Measurements from ENCODE around the gene SLC17A7.

SLC17A7 gene

DNA sequence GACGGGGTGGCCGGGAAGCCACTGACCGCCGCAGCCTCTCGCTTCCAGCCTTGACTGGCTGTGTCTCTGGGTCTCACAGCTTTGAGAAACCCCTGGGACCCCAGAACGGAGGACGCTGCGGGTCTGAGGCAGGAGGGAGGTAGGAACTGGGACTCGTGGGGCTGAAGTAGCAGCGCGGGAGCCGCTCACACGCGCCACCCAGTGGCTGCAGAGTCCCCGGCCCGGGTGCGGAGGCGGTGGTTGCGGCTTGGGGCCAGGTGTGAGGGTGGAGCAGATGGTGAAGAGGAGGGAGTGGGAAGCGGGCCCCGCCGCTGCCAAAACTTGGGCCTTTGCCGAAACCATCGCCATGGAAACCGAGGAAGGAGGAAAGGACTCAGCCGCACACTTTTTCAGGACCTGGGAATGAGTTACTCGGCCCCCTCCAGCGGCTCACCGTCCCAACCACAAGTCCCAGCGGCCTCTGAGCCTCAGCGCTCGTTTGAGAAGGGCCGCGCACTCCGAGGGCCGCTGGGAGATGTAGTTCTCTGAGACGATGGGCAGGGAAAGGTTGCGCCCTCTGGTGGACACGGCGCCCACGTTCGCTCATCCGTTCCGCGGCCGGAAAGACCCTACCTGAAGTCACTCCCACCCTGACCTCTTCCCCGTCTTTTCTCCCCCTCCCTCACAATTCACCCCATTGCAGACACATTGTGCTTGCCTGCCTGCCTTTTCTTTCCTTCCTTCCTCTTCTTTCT lies 2.2 kb upstream of the SLC17A7 start (continued):
- TF ChIP-seq, protein P1, sequence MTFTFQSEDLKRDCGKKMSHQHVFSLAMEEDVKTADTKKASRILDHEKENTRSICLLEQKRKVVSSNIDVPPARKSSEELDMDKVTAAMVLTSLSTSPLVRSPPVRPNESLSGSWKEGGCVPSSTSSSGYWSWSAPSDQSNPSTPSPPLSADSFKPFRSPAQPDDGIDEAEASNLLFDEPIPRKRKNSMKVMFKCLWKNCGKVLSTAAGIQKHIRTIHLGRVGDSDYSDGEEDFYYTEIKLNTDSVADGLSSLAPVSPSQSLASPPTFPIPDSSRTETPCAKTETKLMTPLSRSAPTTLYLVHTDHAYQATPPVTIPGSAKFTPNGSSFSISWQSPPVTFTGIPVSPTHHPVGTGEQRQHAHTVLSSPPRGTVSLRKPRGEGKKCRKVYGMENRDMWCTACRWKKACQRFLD (tag by site-specific recombination; IDR thresholded peaks at IDR 0.05): no peak
- TF ChIP-seq ZNF48 (tag by site-specific recombination; IDR thresholded peaks at IDR 0.05): no peak
- TF ChIP-seq, protein P2, sequence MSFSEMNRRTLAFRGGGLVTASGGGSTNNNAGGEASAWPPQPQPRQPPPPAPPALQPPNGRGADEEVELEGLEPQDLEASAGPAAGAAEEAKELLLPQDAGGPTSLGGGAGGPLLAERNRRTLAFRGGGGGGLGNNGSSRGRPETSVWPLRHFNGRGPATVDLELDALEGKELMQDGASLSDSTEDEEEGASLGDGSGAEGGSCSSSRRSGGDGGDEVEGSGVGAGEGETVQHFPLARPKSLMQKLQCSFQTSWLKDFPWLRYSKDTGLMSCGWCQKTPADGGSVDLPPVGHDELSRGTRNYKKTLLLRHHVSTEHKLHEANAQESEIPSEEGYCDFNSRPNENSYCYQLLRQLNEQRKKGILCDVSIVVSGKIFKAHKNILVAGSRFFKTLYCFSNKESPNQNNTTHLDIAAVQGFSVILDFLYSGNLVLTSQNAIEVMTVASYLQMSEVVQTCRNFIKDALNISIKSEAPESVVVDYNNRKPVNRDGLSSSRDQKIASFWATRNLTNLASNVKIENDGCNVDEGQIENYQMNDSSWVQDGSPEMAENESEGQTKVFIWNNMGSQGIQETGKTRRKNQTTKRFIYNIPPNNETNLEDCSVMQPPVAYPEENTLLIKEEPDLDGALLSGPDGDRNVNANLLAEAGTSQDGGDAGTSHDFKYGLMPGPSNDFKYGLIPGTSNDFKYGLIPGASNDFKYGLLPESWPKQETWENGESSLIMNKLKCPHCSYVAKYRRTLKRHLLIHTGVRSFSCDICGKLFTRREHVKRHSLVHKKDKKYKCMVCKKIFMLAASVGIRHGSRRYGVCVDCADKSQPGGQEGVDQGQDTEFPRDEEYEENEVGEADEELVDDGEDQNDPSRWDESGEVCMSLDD (tag by site-specific recombination; IDR thresholded peaks at IDR 0.05): peak; percentile 83
- TF ChIP-seq, protein P3, sequence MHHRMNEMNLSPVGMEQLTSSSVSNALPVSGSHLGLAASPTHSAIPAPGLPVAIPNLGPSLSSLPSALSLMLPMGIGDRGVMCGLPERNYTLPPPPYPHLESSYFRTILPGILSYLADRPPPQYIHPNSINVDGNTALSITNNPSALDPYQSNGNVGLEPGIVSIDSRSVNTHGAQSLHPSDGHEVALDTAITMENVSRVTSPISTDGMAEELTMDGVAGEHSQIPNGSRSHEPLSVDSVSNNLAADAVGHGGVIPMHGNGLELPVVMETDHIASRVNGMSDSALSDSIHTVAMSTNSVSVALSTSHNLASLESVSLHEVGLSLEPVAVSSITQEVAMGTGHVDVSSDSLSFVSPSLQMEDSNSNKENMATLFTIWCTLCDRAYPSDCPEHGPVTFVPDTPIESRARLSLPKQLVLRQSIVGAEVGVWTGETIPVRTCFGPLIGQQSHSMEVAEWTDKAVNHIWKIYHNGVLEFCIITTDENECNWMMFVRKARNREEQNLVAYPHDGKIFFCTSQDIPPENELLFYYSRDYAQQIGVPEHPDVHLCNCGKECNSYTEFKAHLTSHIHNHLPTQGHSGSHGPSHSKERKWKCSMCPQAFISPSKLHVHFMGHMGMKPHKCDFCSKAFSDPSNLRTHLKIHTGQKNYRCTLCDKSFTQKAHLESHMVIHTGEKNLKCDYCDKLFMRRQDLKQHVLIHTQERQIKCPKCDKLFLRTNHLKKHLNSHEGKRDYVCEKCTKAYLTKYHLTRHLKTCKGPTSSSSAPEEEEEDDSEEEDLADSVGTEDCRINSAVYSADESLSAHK (tag by site-specific recombination; IDR thresholded peaks at IDR 0.05): 0 out of 2 replicates have a peak, but pooled peaks have one; percentile 39
- 0 out of 2 replicates have a peak, but pooled peaks have one; percentile 37 for TF ChIP-seq ZBTB1 (tag by site-specific recombination; IDR thresholded peaks at IDR 0.05)
- peak; percentile 70 for TF ChIP-seq ZNF341 (tag by site-specific recombination; IDR thresholded peaks at IDR 0.05; ENCODE audit: low read depth)
- no peak for TF ChIP-seq YY1 (tag by site-specific recombination; IDR thresholded peaks at IDR 0.05)
- no peak; the same call in 1 of the 2 replicates for TF ChIP-seq GLI4 (tag by site-specific recombination; IDR thresholded peaks at IDR 0.05)
- TF ChIP-seq, protein P4, sequence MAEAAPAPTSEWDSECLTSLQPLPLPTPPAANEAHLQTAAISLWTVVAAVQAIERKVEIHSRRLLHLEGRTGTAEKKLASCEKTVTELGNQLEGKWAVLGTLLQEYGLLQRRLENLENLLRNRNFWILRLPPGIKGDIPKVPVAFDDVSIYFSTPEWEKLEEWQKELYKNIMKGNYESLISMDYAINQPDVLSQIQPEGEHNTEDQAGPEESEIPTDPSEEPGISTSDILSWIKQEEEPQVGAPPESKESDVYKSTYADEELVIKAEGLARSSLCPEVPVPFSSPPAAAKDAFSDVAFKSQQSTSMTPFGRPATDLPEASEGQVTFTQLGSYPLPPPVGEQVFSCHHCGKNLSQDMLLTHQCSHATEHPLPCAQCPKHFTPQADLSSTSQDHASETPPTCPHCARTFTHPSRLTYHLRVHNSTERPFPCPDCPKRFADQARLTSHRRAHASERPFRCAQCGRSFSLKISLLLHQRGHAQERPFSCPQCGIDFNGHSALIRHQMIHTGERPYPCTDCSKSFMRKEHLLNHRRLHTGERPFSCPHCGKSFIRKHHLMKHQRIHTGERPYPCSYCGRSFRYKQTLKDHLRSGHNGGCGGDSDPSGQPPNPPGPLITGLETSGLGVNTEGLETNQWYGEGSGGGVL (tag by site-specific recombination; IDR thresholded peaks at IDR 0.05): peak; percentile 76
- no peak; the same call in 1 of the 2 replicates for TF ChIP-seq ZNF561 (tag by site-specific recombination; IDR thresholded peaks at IDR 0.05; ENCODE audit: borderline replicate concordance)
- no peak for TF ChIP-seq SALL2 (tag by site-specific recombination; IDR thresholded peaks at IDR 0.05; ENCODE audit: borderline replicate concordance)
- TF ChIP-seq, protein P5, sequence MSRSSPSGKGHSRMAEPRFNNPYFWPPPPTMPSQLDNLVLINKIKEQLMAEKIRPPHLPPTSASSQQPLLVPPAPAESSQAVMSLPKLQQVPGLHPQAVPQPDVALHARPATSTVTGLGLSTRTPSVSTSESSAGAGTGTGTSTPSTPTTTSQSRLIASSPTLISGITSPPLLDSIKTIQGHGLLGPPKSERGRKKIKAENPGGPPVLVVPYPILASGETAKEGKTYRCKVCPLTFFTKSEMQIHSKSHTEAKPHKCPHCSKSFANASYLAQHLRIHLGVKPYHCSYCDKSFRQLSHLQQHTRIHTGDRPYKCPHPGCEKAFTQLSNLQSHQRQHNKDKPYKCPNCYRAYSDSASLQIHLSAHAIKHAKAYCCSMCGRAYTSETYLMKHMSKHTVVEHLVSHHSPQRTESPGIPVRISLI (tag by site-specific recombination; IDR thresholded peaks at IDR 0.05): peak; percentile 77; the same call in 1 of the 2 replicates
- TF ChIP-seq ZNF202 (tag by site-specific recombination; IDR thresholded peaks at IDR 0.05; ENCODE audit: borderline replicate concordance): no peak
- TF ChIP-seq SCRT1 (tag by site-specific recombination; IDR thresholded peaks at IDR 0.05; ENCODE audit: borderline replicate concordance): no peak
- TF ChIP-seq ZNF654 (tag by site-specific recombination; IDR thresholded peaks at IDR 0.05; ENCODE audit: low read depth): peak; percentile 38
- TF ChIP-seq GLIS2 (tag by site-specific recombination; IDR thresholded peaks at IDR 0.05): peak; percentile 89
- TF ChIP-seq, protein P6, sequence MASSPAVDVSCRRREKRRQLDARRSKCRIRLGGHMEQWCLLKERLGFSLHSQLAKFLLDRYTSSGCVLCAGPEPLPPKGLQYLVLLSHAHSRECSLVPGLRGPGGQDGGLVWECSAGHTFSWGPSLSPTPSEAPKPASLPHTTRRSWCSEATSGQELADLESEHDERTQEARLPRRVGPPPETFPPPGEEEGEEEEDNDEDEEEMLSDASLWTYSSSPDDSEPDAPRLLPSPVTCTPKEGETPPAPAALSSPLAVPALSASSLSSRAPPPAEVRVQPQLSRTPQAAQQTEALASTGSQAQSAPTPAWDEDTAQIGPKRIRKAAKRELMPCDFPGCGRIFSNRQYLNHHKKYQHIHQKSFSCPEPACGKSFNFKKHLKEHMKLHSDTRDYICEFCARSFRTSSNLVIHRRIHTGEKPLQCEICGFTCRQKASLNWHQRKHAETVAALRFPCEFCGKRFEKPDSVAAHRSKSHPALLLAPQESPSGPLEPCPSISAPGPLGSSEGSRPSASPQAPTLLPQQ (tag by site-specific recombination; IDR thresholded peaks at IDR 0.05): peak; percentile 97
- no peak; the same call in 1 of the 2 replicates for TF ChIP-seq SP2 (tag by site-specific recombination; IDR thresholded peaks at IDR 0.05)
- TF ChIP-seq ZNF169 (tag by site-specific recombination; IDR thresholded peaks at IDR 0.05): no peak; the same call in 1 of the 2 replicates
- TF ChIP-seq ZNF768 (tag by site-specific recombination; IDR thresholded peaks at IDR 0.05): no peak
- TF ChIP-seq TCF7L2 (IDR thresholded peaks at IDR 0.05; ENCODE audit: borderline replicate concordance, low read depth, low read length): no peak
- 0 out of 2 replicates have a peak, but pooled peaks have one; percentile 69 for TF ChIP-seq ZNF610 (tag by site-specific recombination; IDR thresholded peaks at IDR 0.05; ENCODE audit: borderline replicate concordance)
- TF ChIP-seq, protein P7, sequence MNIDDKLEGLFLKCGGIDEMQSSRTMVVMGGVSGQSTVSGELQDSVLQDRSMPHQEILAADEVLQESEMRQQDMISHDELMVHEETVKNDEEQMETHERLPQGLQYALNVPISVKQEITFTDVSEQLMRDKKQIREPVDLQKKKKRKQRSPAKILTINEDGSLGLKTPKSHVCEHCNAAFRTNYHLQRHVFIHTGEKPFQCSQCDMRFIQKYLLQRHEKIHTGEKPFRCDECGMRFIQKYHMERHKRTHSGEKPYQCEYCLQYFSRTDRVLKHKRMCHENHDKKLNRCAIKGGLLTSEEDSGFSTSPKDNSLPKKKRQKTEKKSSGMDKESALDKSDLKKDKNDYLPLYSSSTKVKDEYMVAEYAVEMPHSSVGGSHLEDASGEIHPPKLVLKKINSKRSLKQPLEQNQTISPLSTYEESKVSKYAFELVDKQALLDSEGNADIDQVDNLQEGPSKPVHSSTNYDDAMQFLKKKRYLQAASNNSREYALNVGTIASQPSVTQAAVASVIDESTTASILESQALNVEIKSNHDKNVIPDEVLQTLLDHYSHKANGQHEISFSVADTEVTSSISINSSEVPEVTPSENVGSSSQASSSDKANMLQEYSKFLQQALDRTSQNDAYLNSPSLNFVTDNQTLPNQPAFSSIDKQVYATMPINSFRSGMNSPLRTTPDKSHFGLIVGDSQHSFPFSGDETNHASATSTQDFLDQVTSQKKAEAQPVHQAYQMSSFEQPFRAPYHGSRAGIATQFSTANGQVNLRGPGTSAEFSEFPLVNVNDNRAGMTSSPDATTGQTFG (tag by site-specific recombination; IDR thresholded peaks at IDR 0.05; ENCODE audit: borderline replicate concordance): 0 out of 2 replicates have a peak, but pooled peaks have one; percentile 9
- peak; percentile 95 for TF ChIP-seq ZBTB17 (tag by site-specific recombination; IDR thresholded peaks at IDR 0.05)
- peak; percentile 56 for TF ChIP-seq KLF1 (tag by site-specific recombination; IDR thresholded peaks at IDR 0.05)

All from HEK293 (cell line).